Keratinocyte (primary cell): ENCODE measurements around the gene DDX49.

ENCODE experiments used
- CTCF ChIP-seq, 3 experiments: IDR thresholded peaks in 1 of 3; conservative IDR thresholded peaks in 1 of 3; optimal IDR thresholded peaks in 1 of 3; 2 replicates in 2 of 3; 3 replicates in 1 of 3; pipeline versions ENCODE3 to v1.5.1; 2011; ENCODE audit warnings: low read length in 3 of 3, mild to moderate bottlenecking in 3 of 3, moderate library complexity in 2 of 3, control low read depth in 1 of 3, inconsistent platforms in 1 of 3; ENCODE audit not compliant: insufficient read depth in 2 of 3; ENCODE audit errors: extremely low read depth in 1 of 3
- EZH2 ChIP-seq: IDR thresholded peaks from one replicate; pipeline ENCODE4 v1.6.1; 2012; ENCODE audit warnings: inconsistent platforms, mild to moderate bottlenecking, low read length, moderate library complexity

GRCh38 chr19:18875726-18876125 is 43.8 kb upstream of the DDX49 start:
- no peak for TF ChIP-seq CTCF (optimal IDR thresholded peaks at IDR 0.05 in 1 of 3, IDR thresholded peaks at IDR 0.05 in 1 of 3, conservative IDR thresholded peaks at IDR 0.05 in 1 of 3; ENCODE audit: extremely low read depth in 1 of 3, insufficient read depth in 2 of 3, low read length in 3 of 3)
- TF ChIP-seq EZH2: no peak
